A673 (cell line): Measurements from ENCODE around the gene CXCL8.

Experiments used
- CTCF ChIP-seq: fragments of 300-800, 200-600 bp; sonication (generic); conservative IDR thresholded peaks from 2 replicates; pipeline ENCODE4 v1.5.1; 2017; ENCODE audit warnings: low read depth, mild to moderate bottlenecking, antibody characterized with exemption, low read length, moderate library complexity, mixed read lengths
- EZH2 ChIP-seq: fragments of 200-600 bp; sonication (generic); IDR thresholded peaks from 2 replicates; pipeline ENCODE4 v1.6.1; 2017; ENCODE audit warnings: borderline replicate concordance, low read depth, mild to moderate bottlenecking, mixed read lengths, antibody characterized with exemption, low read length; ENCODE audit not compliant: poor library complexity, severe bottlenecking

- TF ChIP-seq CTCF: no peak
- TF ChIP-seq EZH2: no peak
Observed at GRCh38 chr4:73707269-73707875, 33.0 kb upstream of the CXCL8 start.
